K562 (cell line): ENCODE measurements around the gene MAB21L3. TPM values are rescaled to one million over a fixed set of nuclear protein-coding genes. Genes with fewer than 3 reads are reported as not detected.

Experiments
- ATAC-seq: fragments of 200-7000 bp; cut with Tn5 transposase; 3 replicates; pipeline ENCODE4 v1.9.1; 2020; ENCODE audit warnings: moderate library complexity
- BruUV-seq: library from RNA; stranded (reverse); fragments of 400-500 nt; replicated peaks from 2 replicates; lab custom pipeline; 2021; lab: Mats Ljungman, UMichigan
- CTCF ChIA-PET: fragments of 300-600 bp; formaldehyde crosslinking; extraction: SDS; loops from one replicate; lab custom pipeline; 2021; ENCODE audit warnings: low intra/inter-chr PET ratio; lab: Yijun Ruan, JAX
- POLR2A ChIA-PET: fragments of 300-600, 350-650 bp; sonication (Branson Sonifier 250); formaldehyde crosslinking; extraction: SDS; loops from one replicate; lab custom pipeline; 2021; ENCODE audit warnings: antibody characterized with exemption, inconsistent platforms; lab: Yijun Ruan, JAX
- DNase-seq, 4 experiments: peaks; one replicate each; pipeline versions ENCODE4 v3.0.0 to v3.0.0-alpha.2; 2011 to 2018; ENCODE audit warnings: low spot score in 3 of 4, mixed read lengths in 3 of 4; ENCODE audit errors: extremely low read depth in 1 of 4
- FAIRE-seq: peaks from 2 replicates; lab custom pipeline; 2011; peaks lifted over from hg19 to GRCh38; lab: Jason Lieb, UNC
- H2AFZ ChIP-seq: 2 replicates; pipeline ENCODE4 v1.6.0; 2011; ENCODE audit warnings: low read depth, low read length, control low read depth, inconsistent platforms
- H3K27ac ChIP-seq: fragments of 200-600 bp; 3 replicates; pipeline ENCODE4 v1.8.0; 2011; ENCODE audit warnings: low read depth, mild to moderate bottlenecking, control low read depth, inconsistent platforms, low read length, moderate library complexity, mixed read lengths; ENCODE audit errors: extremely low read depth
- H3K27me3 ChIP-seq, 2 experiments: fragments of 300-600 bp in 1 of 2; 2 replicates in 1 of 2; 3 replicates in 1 of 2; pipeline versions ENCODE4 v1.6.0 to v1.8.0; 2011; ENCODE audit warnings: inconsistent platforms in 2 of 2, low read length in 2 of 2, mild to moderate bottlenecking in 1 of 2, mixed read lengths in 1 of 2, moderate library complexity in 1 of 2; ENCODE audit not compliant: control insufficient read depth in 2 of 2, insufficient read depth in 2 of 2
- H3K36me3 ChIP-seq: fragments of 300-600 bp; 3 replicates; pipeline ENCODE4 v1.8.0; 2011; ENCODE audit warnings: mild to moderate bottlenecking, low read length, inconsistent platforms; ENCODE audit not compliant: control insufficient read depth, insufficient read depth
- H3K4me1 ChIP-seq, 2 experiments: fragments of 200-600 bp in 1 of 2; replicated peaks in 1 of 2; 2 replicates in 1 of 2; 3 replicates in 1 of 2; pipeline versions ENCODE4 v1.5.1 to v1.8.0; 2011; ENCODE audit warnings: inconsistent platforms in 2 of 2, low read length in 2 of 2, mild to moderate bottlenecking in 1 of 2, mixed read lengths in 1 of 2, moderate library complexity in 1 of 2; ENCODE audit not compliant: control insufficient read depth in 2 of 2, insufficient read depth in 2 of 2
- H3K4me2 ChIP-seq: 2 replicates; pipeline ENCODE4 v1.6.1; 2011; ENCODE audit warnings: low read length, control low read depth, inconsistent platforms, mixed read lengths; ENCODE audit not compliant: insufficient read depth
- H3K4me3 ChIP-seq: fragments of 200-600 bp; sonication (generic), shearing (Covaris generic); 2 replicates; pipeline ENCODE4 v1.5.1; 2016; ENCODE audit warnings: control low read depth, inconsistent platforms
- H3K79me2 ChIP-seq: fragments of 200-600 bp; 3 replicates; pipeline ENCODE4 v1.8.0; 2011; ENCODE audit warnings: low read length, inconsistent platforms; ENCODE audit not compliant: control insufficient read depth, insufficient read depth
- H3K9ac ChIP-seq, 2 experiments: 2 replicates each; pipeline versions ENCODE4 v1.6.0 to v1.6.1; 2011; ENCODE audit warnings: low read depth in 2 of 2, low read length in 2 of 2, control low read depth in 1 of 2, inconsistent platforms in 1 of 2, mild to moderate bottlenecking in 1 of 2, mixed read lengths in 1 of 2; ENCODE audit not compliant: insufficient read depth in 1 of 2
- H3K9me1 ChIP-seq: one replicate; pipeline ENCODE4 v1.6.0; 2011; ENCODE audit warnings: inconsistent platforms, mild to moderate bottlenecking, low read length, moderate library complexity; ENCODE audit not compliant: control insufficient read depth, insufficient read depth
- H3K9me3 ChIP-seq: replicated peaks from 2 replicates; pipeline ENCODE4 v1.5.1; 2011; ENCODE audit warnings: low read depth, low read length, inconsistent platforms; ENCODE audit not compliant: control insufficient read depth, insufficient read depth
- H4K20me1 ChIP-seq: replicated peaks from 2 replicates; pipeline ENCODE4 v1.6.1; 2011; ENCODE audit warnings: low read length, inconsistent platforms, mixed read lengths; ENCODE audit not compliant: control insufficient read depth, insufficient read depth
- C11orf30 ChIP-seq: fragments of 450-650 bp; IDR thresholded peaks from 2 replicates; pipeline ENCODE4 v1.6.1; 2016; ENCODE audit warnings: low read depth, mild to moderate bottlenecking
- CREB1 ChIP-seq, 2 experiments: sonication (generic) in 1 of 2; formaldehyde crosslinking in 1 of 2; IDR thresholded peaks; 2 replicates each; pipeline versions ENCODE4 v1.6.1 to v1.8.0; 2012 to 2022; ENCODE audit warnings: inconsistent platforms in 1 of 2, mild to moderate bottlenecking in 1 of 2, missing genetic modification reagents in 1 of 2, moderate library complexity in 1 of 2
- HDAC1 ChIP-seq, 2 experiments: fragments of 450-650 bp; IDR thresholded peaks; 2 replicates each; pipeline ENCODE4 v1.6.1; 2016 to 2017; ENCODE audit warnings: inconsistent platforms in 1 of 2, mild to moderate bottlenecking in 1 of 2, moderate library complexity in 1 of 2
- HIVEP1 ChIP-seq: fragments of 250-450 bp; sonication (Bioruptor Pico); IDR thresholded peaks from 2 replicates; pipeline ENCODE4 v1.4.0; 2020; ENCODE audit warnings: mild to moderate bottlenecking
- MYBL2 ChIP-seq, 2 experiments: fragments of 450-650 bp in 1 of 2; sonication (generic) in 1 of 2; formaldehyde crosslinking in 1 of 2; IDR thresholded peaks; 2 replicates each; pipeline versions ENCODE4 v1.6.1 to v1.8.1; 2017 to 2022; ENCODE audit warnings: borderline replicate concordance in 1 of 2, inconsistent platforms in 1 of 2, low read depth in 1 of 2, mild to moderate bottlenecking in 1 of 2, missing genetic modification reagents in 1 of 2, moderate library complexity in 1 of 2
- PBX2 ChIP-seq, 2 experiments: IDR thresholded peaks in 1 of 2; conservative IDR thresholded peaks in 1 of 2; 2 replicates each; pipeline ENCODE4 v1.6.1; 2016; ENCODE audit warnings: low read depth in 2 of 2, mild to moderate bottlenecking in 1 of 2, missing compliant biosample characterization in 1 of 2, missing genetic modification characterization in 1 of 2, moderate library complexity in 1 of 2
- PHB ChIP-seq: fragments of 250-450 bp; sonication (Bioruptor Pico); IDR thresholded peaks from 2 replicates; pipeline ENCODE4 v1.5.0; 2021
- PRPF4 ChIP-seq: fragments of 200-400 bp; formaldehyde crosslinking; IDR thresholded peaks from one replicate; pipeline ENCODE4 v1.6.1; 2017; ENCODE audit warnings: low read length, low read depth, mild to moderate bottlenecking; ENCODE audit not compliant: insufficient read depth, poor library complexity, severe bottlenecking
- YY1 ChIP-seq, 3 experiments: IDR thresholded peaks; 2 replicates each; pipeline ENCODE4 v1.6.1; 2011; ENCODE audit warnings: low read length in 2 of 3, mild to moderate bottlenecking in 2 of 3, moderate library complexity in 2 of 3, borderline replicate concordance in 1 of 3, control low read depth in 1 of 3, low read depth in 1 of 3; ENCODE audit not compliant: insufficient read depth in 3 of 3, insufficient replicate concordance in 2 of 3, control insufficient read depth in 1 of 3, insufficient read length in 1 of 3; ENCODE audit errors: extremely low read depth in 1 of 3
- WGBS: fragments of 100-300 bp; shearing (Covaris generic); methylation state at CpG from one replicate; pipeline ENCODE4 v1.1.6; 2016; ENCODE audit warnings: low coverage, mixed read lengths; ENCODE audit not compliant: insufficient coverage; ENCODE audit errors: missing lambda C conversion rate; 5-methylcytosine and 5-hydroxymethylcytosine counted together
- in situ Hi-C: fragments of 300-500 bp; cut with MboI; formaldehyde crosslinking; loops from 4 replicates; pipeline ENCODE4 v1.15.0; 2018; ENCODE audit warnings: inconsistent platforms, mixed read lengths
- intact Hi-C: fragments of 100-400 bp; cut with micrococcal nuclease; formaldehyde crosslinking; loops from 2 replicates; pipeline ENCODE4 v1.14.2; 2022
- polyA plus RNA-seq, 8 experiments: library from polyadenylated mRNA; depleted of rRNA in 4 of 8; stranded (reverse) in 5 of 8; unstranded in 3 of 8; fragments of >200 nt; fragmentation: Nextera tagmentation in 2 of 8; fragmentation: Illumina TruSeq in 1 of 8; extraction: Ambion mirVana in 2 of 8; extraction: Trizol in 1 of 8; gene quantifications; 2 replicates each; pipeline versions ENCODE4 v1.2.1 to v1.2.3, GENCODE V29; 2011 to 2014; ENCODE audit warnings: inconsistent platforms in 1 of 8, missing spikeins in 1 of 8
- total RNA-seq, 7 experiments: library from RNA; depleted of rRNA in 6 of 7; stranded (reverse); fragments of >200 nt in 6 of 7; fragmentation: Illumina TruSeq in 2 of 7; extraction: Trizol in 2 of 7; gene quantifications; 2 replicates each; pipeline versions ENCODE4 v1.2.1 to v1.2.3, GENCODE V29; 2011 to 2021; ENCODE audit warnings: low replicate concordance in 1 of 7

MAB21L3 gene
- total and polyA plus RNA-seq, 9 of the 15 experiments (the other 6 are each of a cell fraction or from before 2014, with no cell fraction given) = not detected

GRCh38 chr1:116095027-116095426, 16.2 kb upstream of the MAB21L3 start (continued):
- TF ChIP-seq CREB1 (IDR thresholded peaks at IDR 0.05) (no peak), CREB1 (CRISPR knock-in tag; IDR thresholded peaks at IDR 0.05) (no peak), HDAC1 (IDR thresholded peaks at IDR 0.05) (no peak), PHB (CRISPR knock-in tag) (no peak), MYBL2 (IDR thresholded peaks at IDR 0.05; ENCODE audit: low read depth) (no peak), MYBL2 (CRISPR knock-in tag; IDR thresholded peaks at IDR 0.05; ENCODE audit: borderline replicate concordance) (no peak), HIVEP1 (CRISPR knock-in tag) (no peak), YY1 (IDR thresholded peaks at IDR 0.05; ENCODE audit: borderline replicate concordance in 1 of 3, control insufficient read depth in 1 of 3, extremely low read depth in 1 of 3, insufficient read depth in 3 of 3, insufficient read length in 1 of 3, insufficient replicate concordance in 2 of 3, low read depth in 1 of 3, low read length in 2 of 3) (no peak), C11orf30 (peak; percentile 30; the same call in 1 of the 2 replicates)
- TF ChIP-seq, all 486 proteins: peak for 3

GRCh38 chr1:116096013-116096618, 15.1 kb upstream of the MAB21L3 start:
- no peak for FAIRE-seq
- TF ChIP-seq PBX2 (CRISPR knock-in tag; IDR thresholded peaks at IDR 0.05; ENCODE audit: low read depth) = no peak
- no peak for TF ChIP-seq PBX2 (tag; conservative IDR thresholded peaks at IDR 0.05; ENCODE audit: low read depth)
- no peak for TF ChIP-seq PRPF4

More at GRCh38 chr1:116096013-116096618, 15.1 kb upstream of the MAB21L3 start:
- ATAC-seq = no peak
- Histone ChIP-seq H3K4me3 (no peak overlapping the region), H3K4me1 (no peaks in the 10 kb centered on the region), H4K20me1 (no peaks in the 10 kb centered on the region), H3K79me2 (no peaks in the 10 kb centered on the region), H3K4me2 (no peak overlapping the region), H3K36me3 (no peaks in the 10 kb centered on the region), H2AFZ (no peak overlapping the region), H3K9ac (no peak overlapping the region), H3K27ac (no peak overlapping the region), H3K9me1 (no peaks in the 10 kb centered on the region), H3K9me3 (no peaks in the 10 kb centered on the region), H3K27me3 (peaks cover 0 to 4% of the 10 kb centered on the region in 2 experiments; a peak in 2 of 5 replicates)
- intact Hi-C loops (no loop called here), in situ Hi-C loops (no loop called here)
- CTCF ChIA-PET = no interaction called here
- DNase-seq = no peak
- POLR2A ChIA-PET = interaction anchor here (0.7 to 1.7 kb wide), 3 partner anchors 13 to 403 kb away, joined by 3 to 4 read pairs (median 3); no protein-coding TSS in a partner anchor
- 0% methylated on average over 1 of the region's 1 CpG for WGBS
- no TSS peak for BruUV-seq
